Central memory CD4-positive, alpha-beta T cell (primary cell): ENCODE results near the gene LAMA5.

Source experiments
- DNase-seq: peaks from one replicate; pipeline ENCODE4 v3.0.0; 2022

LAMA5 gene

GRCh38 chr20:62311832-62312661 lies 55.1 kb downstream of the LAMA5 start:
- no peak for DNase-seq

DNA sequence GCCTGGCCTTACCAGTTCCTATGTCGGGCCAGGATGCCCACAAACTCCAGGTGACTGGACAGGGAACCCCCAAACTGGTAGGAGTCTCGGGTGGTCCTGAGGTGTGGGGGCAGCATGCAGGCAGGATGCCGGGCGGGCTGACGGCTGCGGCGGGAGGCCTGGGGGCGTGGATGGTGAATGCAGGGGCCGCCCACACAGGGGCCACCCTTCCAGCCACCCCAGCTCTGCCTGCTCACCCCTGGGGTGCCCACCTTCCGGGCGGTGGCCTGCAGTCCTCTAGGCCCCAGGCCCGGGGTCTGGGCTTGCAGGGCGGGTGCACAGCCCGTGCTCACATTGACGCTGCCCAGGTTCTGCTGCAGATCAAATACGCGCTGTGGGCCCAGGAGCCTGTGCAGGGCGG lies 56.0 kb downstream of the LAMA5 start:
- DNase-seq, result no peak

DNA sequence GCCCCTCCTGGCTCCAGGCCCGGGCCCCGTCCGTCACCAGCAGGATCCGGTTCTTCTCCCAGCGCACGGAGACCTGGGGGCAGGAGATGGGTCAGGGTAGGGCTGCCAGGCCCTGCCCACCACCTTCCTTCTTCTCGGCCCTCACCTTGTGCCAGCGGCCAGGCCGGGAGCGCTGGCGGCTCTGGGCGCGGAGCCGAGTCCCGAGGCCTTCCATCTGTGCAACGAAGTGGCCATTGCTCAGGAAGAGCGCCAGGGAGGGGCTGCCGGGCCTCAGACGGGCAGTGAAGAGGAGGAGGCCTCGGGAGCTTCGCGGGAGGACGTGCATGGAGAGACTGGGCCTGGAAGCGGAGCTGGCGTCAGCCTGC lies 56.4 kb downstream of the LAMA5 start:
- DNase-seq, result no peak

DNA sequence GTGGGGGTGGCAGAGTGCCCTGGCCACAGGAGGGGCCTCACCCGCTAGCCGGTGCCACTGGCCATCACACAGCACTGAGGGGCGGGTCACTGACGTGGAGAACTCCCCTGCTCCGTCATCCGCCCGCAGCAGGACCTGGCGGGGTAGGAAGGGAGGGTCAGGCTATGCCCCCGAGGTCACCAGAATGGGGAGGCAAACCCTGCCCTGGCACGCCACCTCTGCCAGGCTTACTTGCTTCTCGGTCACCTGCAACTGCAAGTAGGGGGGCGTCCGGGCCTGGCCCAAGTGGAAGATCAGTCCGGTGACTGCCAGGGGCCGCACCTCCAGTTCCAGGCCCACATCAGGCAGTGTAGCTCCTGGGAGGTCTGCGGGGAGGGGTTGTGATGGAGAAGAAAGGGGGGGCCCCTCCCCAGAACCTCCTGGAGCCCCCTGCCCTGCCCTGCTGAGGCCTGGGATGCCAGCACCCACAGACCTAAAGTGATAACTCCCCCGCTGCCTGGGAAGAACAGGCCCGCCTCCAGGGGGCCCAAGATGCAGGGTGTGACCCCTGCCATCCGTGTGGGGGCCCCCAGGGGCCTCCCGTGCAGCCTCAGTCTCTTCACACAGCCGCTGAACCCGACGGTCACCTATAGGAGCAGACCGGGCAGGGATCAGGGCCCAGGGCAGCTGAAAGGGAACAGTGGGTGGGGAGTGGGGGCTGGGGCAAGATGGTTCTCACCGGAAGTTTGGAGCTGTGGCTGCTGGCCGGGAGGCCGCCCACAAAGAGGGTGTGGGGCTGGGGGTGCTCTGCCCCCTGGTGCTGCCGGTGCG lies 57.0 kb downstream of the LAMA5 start:
- no peak for DNase-seq

DNA sequence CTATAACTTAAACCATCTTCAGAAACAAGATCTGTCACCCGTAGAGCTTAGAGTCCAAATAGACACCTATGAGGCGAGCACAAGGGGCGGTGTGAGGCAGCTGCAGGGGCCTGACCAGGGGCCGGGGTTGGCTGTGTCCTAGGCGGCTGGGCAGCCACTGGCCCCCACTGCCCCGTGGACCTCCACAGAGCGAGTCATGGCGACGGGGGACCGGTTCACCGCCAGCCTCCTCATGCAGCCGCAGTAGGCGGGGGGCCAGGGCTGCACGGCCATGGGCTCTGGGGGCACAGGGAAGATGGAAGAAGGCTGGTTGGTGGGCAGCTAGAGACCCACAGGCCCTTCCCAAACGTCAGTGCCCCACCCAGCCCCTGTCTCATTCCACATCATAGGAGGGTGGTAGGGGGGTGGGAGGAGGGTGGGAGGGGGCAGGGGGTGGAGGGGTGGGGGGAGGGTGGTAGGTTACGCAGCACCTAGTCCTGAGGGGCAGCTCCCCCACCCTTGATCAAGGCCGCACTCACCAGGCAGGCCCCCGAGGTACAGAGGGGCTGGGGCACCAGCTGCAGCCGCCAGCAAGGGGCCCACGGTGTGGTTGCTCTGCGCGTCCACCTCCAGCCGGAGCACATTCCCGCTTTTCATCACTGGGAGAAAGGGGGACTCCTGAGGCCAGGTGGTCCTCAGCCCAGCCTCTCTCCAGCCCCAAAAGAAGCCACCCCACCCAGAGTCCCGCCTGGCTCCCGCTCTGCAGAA lies 57.7 kb downstream of the LAMA5 start:
- DNase-seq, result no peak

DNA sequence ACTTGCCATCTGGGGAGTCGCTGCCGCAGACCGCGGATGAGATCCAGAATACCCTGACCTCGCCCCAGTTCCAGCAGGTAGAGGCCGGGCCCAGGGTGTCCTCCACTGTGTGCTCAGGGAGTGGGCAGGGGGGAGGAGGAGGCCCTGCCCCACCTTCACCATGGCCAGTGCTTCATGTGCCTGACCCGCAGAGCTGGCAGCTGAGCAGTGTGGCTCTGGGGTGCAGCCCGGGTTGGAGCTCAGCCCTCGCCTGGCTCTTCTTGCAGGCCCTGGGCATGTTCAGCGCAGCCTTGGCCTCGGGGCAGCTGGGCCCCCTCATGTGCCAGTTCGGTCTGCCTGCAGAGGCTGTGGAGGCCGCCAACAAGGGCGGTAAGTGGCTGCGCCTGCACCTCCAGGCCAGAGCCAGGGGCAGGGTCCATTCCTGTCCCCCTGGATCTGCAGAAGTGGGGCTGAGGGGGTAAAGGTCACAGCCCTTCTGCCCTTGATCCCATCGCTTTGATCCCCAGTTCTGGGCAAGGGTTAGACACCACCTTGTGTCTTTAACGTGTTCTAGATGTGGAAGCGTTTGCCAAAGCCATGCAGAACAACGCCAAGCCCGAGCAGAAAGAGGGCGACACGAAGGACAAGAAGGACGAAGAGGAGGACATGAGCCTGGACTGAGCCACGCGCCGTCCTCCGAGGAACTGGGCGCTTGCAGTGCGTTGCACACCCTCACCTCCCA lies 58.9 kb downstream of the LAMA5 start:
- no peak for DNase-seq

DNA sequence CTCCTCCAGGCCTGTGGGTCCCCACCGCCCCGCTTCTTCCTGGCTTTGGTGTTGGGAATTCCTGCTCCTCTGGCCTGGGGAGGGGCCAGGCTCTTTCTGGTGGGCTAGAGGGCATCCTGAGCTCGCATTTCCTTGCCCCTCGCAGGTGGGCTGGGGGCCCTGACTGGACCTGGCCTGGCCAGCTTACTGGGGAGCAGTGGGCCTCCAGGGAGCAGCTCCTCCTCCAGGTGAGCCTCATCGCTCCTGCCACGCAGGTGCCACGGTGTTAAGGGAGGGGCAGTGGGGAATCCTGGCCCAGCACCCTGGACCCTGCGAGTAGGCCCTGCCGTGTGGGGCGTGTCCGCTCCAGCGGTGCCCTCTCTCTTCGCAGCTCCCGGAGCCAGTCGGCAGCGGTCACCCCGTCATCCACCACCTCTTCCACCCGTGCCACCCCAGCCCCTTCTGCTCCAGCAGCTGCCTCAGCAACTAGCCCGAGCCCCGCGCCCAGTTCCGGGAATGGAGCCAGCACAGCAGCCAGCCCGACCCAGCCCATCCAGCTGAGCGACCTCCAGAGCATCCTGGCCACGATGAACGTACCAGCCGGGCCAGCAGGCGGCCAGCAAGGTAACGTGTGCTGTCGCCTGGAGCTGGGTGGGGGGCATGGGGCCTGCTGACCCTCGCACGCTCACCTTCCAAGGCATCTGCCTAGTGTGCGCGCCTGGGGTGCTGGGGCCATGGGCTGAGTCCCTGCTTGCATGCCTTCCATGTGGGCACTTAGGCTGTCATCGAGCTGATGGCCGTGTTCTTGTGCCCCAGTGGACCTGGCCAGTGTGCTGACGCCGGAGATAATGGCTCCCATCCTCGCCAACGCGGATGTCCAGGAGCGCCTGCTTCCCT lies 59.6 kb downstream of the LAMA5 start:
- no peak for DNase-seq

DNA sequence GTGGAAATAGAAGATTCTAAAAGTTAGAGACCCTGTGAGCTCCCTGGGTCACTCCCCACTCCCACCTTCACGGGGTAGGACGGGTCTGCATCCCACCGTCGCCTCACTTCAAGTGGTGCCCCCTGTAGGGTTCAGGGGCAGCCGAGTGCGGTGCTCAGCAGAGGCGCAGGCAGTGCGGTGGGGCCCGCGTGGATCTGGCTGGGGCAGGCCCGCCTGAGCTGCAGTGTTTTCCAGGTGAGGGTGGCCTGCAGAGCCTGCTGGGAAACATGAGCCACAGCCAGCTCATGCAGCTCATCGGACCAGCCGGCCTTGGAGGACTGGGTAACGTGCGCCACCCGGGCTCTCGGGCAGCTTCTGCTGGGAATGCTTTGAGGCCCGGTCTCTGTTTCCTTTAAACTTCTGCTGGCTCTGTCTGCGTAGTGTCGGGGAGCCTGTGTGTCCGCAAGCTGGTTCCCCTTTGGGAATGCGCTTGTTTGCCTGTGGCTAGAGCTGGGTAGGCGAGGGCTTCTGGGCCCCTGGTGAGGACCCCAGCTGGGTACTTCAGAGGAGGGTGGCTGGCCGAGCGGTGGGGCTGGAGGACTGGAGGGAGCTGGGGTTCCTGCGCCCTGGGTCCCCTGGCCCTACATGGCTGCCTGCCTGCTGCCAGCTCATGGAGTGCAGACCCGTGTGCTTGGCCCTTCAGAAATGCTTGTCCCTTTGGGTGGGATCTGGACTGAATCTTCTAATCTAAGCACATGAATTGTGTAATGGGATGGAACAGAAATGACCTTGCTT lies 60.5 kb downstream of the LAMA5 start:
- DNase-seq, result no peak

DNA sequence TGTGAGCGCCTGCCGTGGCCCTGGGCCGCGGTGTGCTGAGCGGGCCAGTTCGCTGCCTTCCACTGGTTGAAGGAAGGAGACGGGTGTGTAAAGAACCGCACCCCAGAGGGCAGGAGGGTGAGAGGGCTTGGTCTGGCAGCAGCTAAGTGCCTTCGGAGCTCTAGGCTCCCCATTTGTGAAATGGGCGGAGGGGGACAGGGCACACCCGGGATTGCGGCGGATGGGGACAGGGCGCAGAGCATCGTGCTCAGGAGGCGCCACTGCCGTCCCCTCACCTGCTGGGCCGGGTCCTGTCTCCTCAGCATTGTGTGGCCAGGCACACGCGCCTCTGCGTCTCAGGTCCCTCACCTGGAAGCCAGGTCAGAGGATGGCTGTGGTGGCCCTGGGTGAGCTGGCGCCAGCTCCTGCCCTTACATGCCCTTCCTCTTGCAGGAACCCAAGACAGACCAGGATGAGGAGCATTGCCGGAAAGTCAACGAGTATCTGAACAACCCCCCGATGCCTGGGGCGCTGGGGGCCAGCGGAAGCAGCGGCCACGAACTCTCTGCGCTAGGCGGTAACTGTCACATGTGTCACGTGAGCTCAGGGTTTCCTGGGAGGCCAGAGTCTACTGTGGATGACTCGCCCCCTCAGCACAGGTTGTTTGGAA lies 61.2 kb downstream of the LAMA5 start:
- DNase-seq, result no peak

DNA sequence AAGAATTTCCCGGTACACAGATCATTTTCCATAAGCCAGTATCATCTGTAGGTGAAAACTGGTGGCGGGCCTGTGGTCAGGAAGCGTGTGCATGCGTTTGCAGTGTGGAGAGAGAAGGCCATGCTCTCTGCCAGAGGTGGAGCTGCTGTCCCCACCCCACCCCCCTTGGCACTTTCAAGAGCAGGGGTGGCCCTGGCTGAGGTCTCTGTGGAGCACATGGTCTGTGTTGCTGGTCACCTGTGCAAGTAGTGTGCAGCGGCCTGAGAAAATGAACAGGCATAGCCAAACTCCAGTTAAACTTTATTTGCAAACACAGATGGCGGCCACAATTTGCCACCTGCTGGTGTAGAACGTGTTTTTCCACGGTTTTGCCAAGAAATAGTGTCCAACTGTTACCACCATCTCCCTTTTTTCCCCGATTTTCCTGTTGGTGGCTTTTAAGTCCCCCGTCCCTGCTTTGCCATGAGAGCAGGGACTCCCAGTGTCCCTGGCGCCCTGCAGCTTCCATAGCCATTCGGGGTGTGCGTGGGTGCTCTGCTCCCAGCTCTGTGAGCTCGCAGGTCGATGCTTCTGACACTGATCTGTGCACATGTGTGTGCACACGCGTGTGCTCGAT lies 61.9 kb downstream of the LAMA5 start:
- no peak for DNase-seq

- no peak for DNase-seq
These were observed 62.6 kb downstream of the LAMA5 start for GRCh38 chr20:62304331-62305148.

DNA sequence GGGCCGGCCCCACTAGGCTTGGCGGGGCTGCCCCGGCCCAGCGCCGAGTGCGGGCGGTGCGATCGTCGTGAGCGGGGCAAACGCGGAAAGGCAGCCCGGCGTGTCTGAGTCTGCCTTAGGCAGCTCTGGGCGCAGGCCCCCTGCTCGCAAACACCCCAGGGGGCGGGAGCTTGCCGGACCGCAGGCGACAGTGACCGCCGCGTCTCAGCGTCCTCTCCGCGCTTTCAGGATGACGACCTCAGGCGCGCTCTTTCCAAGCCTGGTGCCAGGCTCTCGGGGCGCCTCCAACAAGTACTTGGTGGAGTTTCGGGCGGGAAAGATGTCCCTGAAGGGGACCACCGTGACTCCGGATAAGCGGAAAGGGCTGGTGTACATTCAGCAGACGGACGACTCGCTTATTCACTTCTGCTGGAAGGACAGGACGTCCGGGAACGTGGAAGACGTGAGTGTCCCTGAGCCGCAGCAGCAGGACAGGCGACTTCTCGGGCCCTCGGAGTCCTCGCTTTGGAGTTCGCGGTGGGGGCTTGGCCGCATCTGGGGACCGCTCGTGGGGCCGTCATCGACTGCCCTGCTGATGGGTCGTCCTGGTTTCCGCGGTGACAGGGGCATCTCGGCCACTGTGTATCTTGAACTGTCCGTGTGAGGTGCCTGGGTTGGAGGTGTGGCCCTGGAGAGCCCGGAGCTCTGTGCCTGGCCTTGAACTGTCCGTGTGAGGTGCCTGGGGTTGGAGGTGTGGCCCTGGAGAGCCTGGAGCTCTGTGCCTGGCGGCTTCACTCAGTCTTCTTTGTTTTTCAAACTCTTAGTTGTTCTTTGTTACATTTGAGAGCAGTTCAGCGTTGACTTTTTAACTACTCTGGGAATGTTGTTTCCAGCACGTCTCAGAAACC lies 63.5 kb downstream of the LAMA5 start:
- DNase-seq, result no peak

DNA sequence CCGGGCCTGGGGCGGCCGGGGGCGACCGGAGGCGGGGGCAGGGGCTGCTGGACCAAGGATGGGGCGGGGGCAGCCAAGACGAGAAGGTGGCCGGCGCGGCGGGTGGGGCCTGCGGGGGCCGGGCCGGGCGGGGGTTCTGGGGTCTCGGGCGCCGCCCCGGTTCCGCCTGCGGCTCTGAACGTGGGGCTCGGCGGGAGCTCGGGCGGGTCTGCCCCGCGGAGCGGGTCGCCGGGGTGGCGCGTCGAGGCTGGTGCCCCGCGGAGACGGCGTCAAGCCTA lies 64.1 kb downstream of the LAMA5 start:
- DNase-seq, result no peak

DNA sequence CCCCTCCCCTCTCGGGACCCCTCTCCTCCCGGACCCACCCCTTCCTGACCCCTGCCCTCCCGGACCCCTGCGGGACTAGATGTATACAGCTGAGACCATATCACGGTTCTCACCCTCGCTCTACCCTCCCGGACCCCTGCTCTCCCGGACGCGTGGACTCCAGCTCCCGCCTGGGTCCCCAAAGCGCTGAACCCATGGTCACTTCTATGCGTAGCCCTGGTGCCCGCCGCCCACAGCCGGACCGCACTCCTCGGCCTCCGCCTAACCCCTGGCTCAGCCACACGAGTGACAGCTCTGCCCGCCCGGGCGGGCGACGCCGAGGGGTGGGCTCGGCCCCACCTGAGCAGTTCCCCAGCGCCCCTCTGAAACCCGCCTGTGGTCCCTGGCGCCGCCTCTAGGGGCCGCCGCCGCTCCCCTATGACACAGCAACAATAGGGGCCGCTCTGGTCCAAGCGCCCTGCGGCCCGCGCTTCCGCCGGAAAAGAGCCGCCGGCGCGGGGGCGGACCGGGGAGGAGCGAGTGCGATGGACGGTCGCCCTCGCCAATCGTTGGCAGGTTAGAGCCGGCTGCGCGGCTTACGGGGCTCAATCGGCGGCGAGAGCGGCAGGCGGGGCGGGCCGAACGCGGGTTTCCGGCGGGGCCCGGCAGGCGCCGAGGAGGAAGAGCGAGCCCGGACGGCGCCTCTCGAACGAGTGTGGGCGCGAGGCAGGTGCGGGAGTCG lies 64.6 kb downstream of the LAMA5 start, which contains the start of gene ADRM1:
ADRM1 (plus strand) TSS at position 657 of the 721 bp plus-strand sequence. CDS start 572 bp downstream, outside the sequence.
- DNase-seq, result peak; percentile 97

GRCh38 chr20:62301773-62302340 lies 65.3 kb downstream of the LAMA5 start:
- peak; percentile 82 for DNase-seq

DNA sequence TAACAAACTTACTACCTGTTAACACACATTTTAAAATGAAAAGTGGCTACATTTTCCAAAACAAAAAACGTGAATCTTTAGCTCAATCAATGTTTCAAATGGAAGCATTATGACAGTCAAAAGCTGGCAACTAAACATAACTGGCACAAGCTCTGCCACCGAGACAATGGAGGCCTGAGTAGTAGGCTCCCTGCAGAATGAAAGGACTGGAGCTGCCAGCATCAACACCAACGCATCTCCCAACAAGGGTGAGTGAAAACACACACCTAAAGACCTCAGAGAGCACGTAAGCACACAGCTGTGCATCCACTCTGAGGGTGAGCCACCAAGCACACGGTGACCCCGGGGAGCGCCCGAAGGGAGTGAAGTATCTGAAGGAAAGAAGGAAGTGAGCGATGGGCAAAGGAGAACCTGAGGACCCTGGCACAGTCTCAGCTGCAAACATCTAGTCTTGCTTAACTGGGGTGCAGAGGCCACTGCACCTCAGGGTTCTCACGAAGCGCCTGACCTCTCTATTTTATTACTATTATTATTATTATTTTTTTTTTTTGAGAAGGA lies 65.9 kb downstream of the LAMA5 start:
- no peak for DNase-seq

GRCh38 chr20:62300319-62300718 lies 66.8 kb downstream of the LAMA5 start:
- no peak for DNase-seq
